Measurements from ENCODE around the gene EZH1.

EZH1 gene

DNA sequence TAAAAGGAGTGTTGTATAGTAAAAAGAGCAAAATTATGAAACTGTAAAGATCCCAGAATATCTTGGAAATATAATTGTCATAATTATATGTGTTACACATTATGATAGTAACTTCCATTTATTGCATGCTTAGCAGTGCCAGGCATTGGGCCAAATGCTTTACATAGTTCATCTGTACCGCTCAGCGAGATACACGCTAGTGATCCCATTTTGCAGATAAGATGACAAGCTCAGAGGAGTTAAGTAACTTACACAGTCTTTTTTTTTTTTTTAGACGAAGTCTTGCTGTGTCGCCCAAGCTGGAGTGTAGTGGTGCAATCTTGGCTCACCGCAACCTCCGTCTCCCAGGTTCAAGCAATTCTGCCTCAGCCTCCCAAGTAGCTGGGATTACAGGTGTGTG lies 6.8 kb upstream of the EZH1 start:
- no peaks in the 10 kb centered on the region for H3K4me1 ChIP-seq (ENCODE audit: insufficient read depth, poor library complexity, severe bottlenecking)
- no peak overlapping the region for H3K4me3 ChIP-seq (ENCODE audit: severe bottlenecking)
- TF ChIP-seq CTCF (IDR thresholded peaks at IDR 0.05; ENCODE audit: poor library complexity, severe bottlenecking) = no peak
- H3K9me3 ChIP-seq (ENCODE audit: severe bottlenecking) = no peaks in the 10 kb centered on the region
- no peak overlapping the region for H3K27ac ChIP-seq (ENCODE audit: poor library complexity, severe bottlenecking)
- ATAC-seq (ENCODE audit: low read depth) (no peak), DNase-seq (ENCODE audit: low spot score) (no peak)
- no peaks in the 10 kb centered on the region for H3K36me3 ChIP-seq (ENCODE audit: low read depth)
- H3K27me3 ChIP-seq (ENCODE audit: insufficient read depth, poor library complexity, severe bottlenecking) = no peaks in the 10 kb centered on the region

DNA sequence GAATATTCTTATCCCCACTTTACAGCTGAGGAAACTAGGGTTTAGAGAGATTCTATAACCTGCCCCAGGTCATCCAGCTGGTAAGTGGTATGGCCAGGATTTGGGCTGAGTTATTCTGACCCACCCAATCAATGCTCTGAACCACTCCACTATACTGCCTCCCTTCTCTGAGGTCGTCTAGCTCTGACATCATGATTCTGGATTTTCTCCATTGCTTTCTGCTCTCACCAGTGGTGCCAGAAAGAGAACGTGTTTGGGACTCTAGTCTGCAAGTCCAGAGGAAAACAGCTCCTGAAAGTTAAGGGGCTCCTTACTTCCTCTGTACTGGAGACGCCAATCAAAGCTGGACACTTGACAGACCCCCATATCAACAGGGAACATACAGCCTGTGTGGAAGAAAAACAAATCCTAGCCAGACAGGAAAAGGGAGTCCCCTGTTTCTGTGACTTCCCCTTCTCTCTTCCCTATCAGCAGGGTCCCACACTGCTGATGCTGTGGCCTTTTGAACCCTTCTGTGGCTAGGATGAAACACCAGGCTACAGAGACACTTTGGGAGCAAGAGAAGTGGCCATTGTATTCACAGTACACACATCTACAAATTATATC lies 6.0 kb upstream of the EZH1 start:
- Histone ChIP-seq H3K27me3 (ENCODE audit: insufficient read depth, poor library complexity, severe bottlenecking) (no peaks in the 10 kb centered on the region), H3K4me3 (ENCODE audit: severe bottlenecking) (no peak overlapping the region), H3K27ac (ENCODE audit: poor library complexity, severe bottlenecking) (no peak overlapping the region), H3K4me1 (ENCODE audit: insufficient read depth, poor library complexity, severe bottlenecking) (no peaks in the 10 kb centered on the region), H3K36me3 (ENCODE audit: low read depth) (no peaks in the 10 kb centered on the region), H3K9me3 (ENCODE audit: severe bottlenecking) (no peaks in the 10 kb centered on the region)
- DNase-seq (ENCODE audit: low spot score) = no peak
- no peak for TF ChIP-seq CTCF (IDR thresholded peaks at IDR 0.05; ENCODE audit: poor library complexity, severe bottlenecking)
- no peak for ATAC-seq (ENCODE audit: low read depth)

DNA sequence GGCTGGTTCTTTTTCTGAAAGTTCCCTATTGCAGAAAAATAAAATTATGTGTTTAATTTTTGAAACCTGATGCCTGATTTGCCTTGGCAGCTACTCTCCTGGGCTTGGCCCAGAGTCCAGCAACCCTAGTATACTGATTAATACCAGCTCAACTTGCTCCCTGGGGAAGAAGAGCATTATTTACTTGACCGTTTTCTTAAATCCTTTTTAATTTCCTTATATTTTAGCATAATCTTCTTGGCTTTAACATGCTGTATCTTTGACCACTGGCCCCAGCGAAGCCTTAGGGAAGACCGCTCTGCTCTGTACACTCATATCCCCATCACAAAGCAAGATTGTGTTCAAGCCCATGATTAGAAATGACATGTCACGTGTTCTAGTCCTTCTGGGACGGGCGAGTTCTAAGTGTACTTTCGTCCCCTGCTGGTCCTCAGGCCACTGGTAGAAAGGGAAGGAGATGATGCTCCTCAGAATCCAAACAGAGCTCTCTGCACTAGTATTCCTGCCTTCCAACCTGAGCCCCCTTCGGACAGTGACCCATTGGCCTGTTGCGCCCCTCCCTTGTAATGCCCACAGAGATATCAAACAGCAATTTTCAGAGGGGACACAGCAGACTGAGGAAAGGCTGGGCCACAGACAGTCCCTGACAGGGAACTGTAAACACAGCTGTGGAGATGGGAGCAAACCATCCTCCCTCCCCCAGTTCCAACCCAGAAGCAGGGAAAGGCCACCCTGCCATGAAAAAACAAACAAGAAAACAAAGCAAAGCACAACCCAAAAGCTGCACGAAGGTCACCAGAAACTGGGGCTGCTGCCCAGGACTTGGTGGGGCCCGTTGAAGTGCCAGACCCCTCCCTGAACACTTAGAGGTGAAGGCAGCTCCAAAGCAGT lies 4.3 kb upstream of the EZH1 start:
- Histone ChIP-seq H3K27ac (ENCODE audit: poor library complexity, severe bottlenecking) (no peak overlapping the region), H3K27me3 (ENCODE audit: insufficient read depth, poor library complexity, severe bottlenecking) (no peaks in the 10 kb centered on the region), H3K9me3 (ENCODE audit: severe bottlenecking) (no peaks in the 10 kb centered on the region), H3K36me3 (ENCODE audit: low read depth) (no peaks in the 10 kb centered on the region), H3K4me1 (ENCODE audit: insufficient read depth, poor library complexity, severe bottlenecking) (peaks cover 4% of the 10 kb centered on the region), H3K4me3 (ENCODE audit: severe bottlenecking) (no peak overlapping the region)
- DNase-seq (ENCODE audit: low spot score) (no peak), ATAC-seq (ENCODE audit: low read depth) (no peak)
- no peak for TF ChIP-seq CTCF (IDR thresholded peaks at IDR 0.05; ENCODE audit: poor library complexity, severe bottlenecking)

GRCh38 chr17:42748202-42748907 lies 3.5 kb upstream of the EZH1 start:
- Histone ChIP-seq H3K4me3 (ENCODE audit: severe bottlenecking) (no peak overlapping the region), H3K27me3 (ENCODE audit: insufficient read depth, poor library complexity, severe bottlenecking) (no peaks in the 10 kb centered on the region), H3K9me3 (ENCODE audit: severe bottlenecking) (no peaks in the 10 kb centered on the region), H3K36me3 (ENCODE audit: low read depth) (no peaks in the 10 kb centered on the region), H3K4me1 (ENCODE audit: insufficient read depth, poor library complexity, severe bottlenecking) (peaks cover 4% of the 10 kb centered on the region), H3K27ac (ENCODE audit: poor library complexity, severe bottlenecking) (no peak overlapping the region)
- ATAC-seq (ENCODE audit: low read depth) = no peak
- DNase-seq (ENCODE audit: low spot score) = no peak
- no peak for TF ChIP-seq CTCF (IDR thresholded peaks at IDR 0.05; ENCODE audit: poor library complexity, severe bottlenecking)

Measured in RWPE2 (cell line).